Left ventricle myocardium inferior (tissue), 1 donor: ENCODE results near the gene FBLN2. TPM values are rescaled to one million over a fixed set of nuclear protein-coding genes. Genes with fewer than 3 reads are reported as not detected.

Experiments used
- DNase-seq: peaks from one replicate; pipeline ENCODE4 v3.0.0-alpha.2; 2020
- H3K27ac ChIP-seq: fragments of 200-600 bp; replicated peaks from 2 replicates; pipeline ENCODE4 v1.8.0; 2021
- H3K27me3 ChIP-seq: fragments of 200-600 bp; 2 replicates; pipeline ENCODE4 v1.8.0; 2021; ENCODE audit warnings: low read depth
- H3K36me3 ChIP-seq: fragments of 200-600 bp; 2 replicates; pipeline ENCODE4 v1.8.0; 2021
- H3K4me1 ChIP-seq: fragments of 200-600 bp; 2 replicates; pipeline ENCODE4 v1.8.0; 2021
- H3K4me3 ChIP-seq: fragments of 200-600 bp; 2 replicates; pipeline ENCODE4 v1.8.0; 2021; ENCODE audit warnings: mild to moderate bottlenecking, moderate library complexity
- H3K9me3 ChIP-seq: fragments of 200-600 bp; replicated peaks from 2 replicates; pipeline ENCODE4 v1.8.0; 2021
- CTCF ChIP-seq: fragments of 200-600 bp; IDR thresholded peaks from 2 replicates; pipeline ENCODE4 v1.8.0; 2021; ENCODE audit warnings: antibody characterized with exemption, mild to moderate bottlenecking, borderline replicate concordance
- intact Hi-C: fragments of 100-400 bp; cut with micrococcal nuclease; formaldehyde crosslinking; loops from one replicate; pipeline ENCODE4 v1.11.0; 2022
- total RNA-seq: library from RNA; stranded (reverse); fragmentation: NEBNext Ultra II Directional; extraction: Animal tissue kit (Norgen Biotek cat#: 25700); gene quantifications from one replicate; pipeline ENCODE4 v1.2.1, GENCODE V29; 2021
- donor health status: DM: no; HTN: yes; CAD: no; lungs with severe emphysema.

The FBLN2 gene
- total RNA-seq, 1 donor from 2014 or later, result 56.7 TPM

- Histone ChIP-seq H3K36me3 (no peaks in the 10 kb centered on the region), H3K27ac (no peak overlapping the region), H3K9me3 (peaks cover 5% of the 10 kb centered on the region), H3K4me3 (no peak overlapping the region), H3K4me1 (no peaks in the 10 kb centered on the region), H3K27me3 (peaks cover 93% of the 10 kb centered on the region)
- DNase-seq, result no peak
- no peak for TF ChIP-seq CTCF
- intact Hi-C loops, result no loop called here
Measured at GRCh38 chr3:13673207-13673606, 124.3 kb downstream of the FBLN2 start.

GRCh38 chr3:13674538-13675185 is 125.7 kb downstream of the FBLN2 start:
- H3K4me1 ChIP-seq, result no peaks in the 10 kb centered on the region
- intact Hi-C loops, result no loop called here
- DNase-seq, result no peak
- H3K27me3 ChIP-seq, result peaks cover 90% of the 10 kb centered on the region
- H3K27ac ChIP-seq, result no peak overlapping the region
- TF ChIP-seq CTCF, result no peak
- H3K36me3 ChIP-seq, result no peaks in the 10 kb centered on the region
- peaks cover 5% of the 10 kb centered on the region for H3K9me3 ChIP-seq
- no peak overlapping the region for H3K4me3 ChIP-seq

- DNase-seq, result no peak
- Histone ChIP-seq H3K9me3 (peaks cover 5% of the 10 kb centered on the region), H3K36me3 (no peaks in the 10 kb centered on the region), H3K4me1 (no peaks in the 10 kb centered on the region), H3K27me3 (peaks cover 89% of the 10 kb centered on the region), H3K4me3 (no peak overlapping the region), H3K27ac (no peak overlapping the region)
- intact Hi-C loops, result no loop called here
- TF ChIP-seq CTCF, result no peak
Measured at GRCh38 chr3:13676356-13677017, 127.6 kb downstream of the FBLN2 start.

GRCh38 chr3:13677272-13677671 is 128.3 kb downstream of the FBLN2 start:
- no peaks in the 10 kb centered on the region for H3K36me3 ChIP-seq
- intact Hi-C loops, result no loop called here
- H3K27me3 ChIP-seq, result peaks cover 87% of the 10 kb centered on the region
- H3K4me3 ChIP-seq, result no peak overlapping the region
- no peaks in the 10 kb centered on the region for H3K4me1 ChIP-seq
- DNase-seq, result no peak
- H3K27ac ChIP-seq, result no peak overlapping the region
- TF ChIP-seq CTCF, result no peak
- peaks cover 5% of the 10 kb centered on the region for H3K9me3 ChIP-seq

- no peaks in the 10 kb centered on the region for H3K9me3 ChIP-seq
- intact Hi-C loops, result no loop called here
- DNase-seq, result no peak
- H3K27ac ChIP-seq, result no peak overlapping the region
- TF ChIP-seq CTCF, result no peak
- no peak overlapping the region for H3K4me3 ChIP-seq
- H3K4me1 ChIP-seq, result no peaks in the 10 kb centered on the region
- peaks cover 90% of the 10 kb centered on the region for H3K27me3 ChIP-seq
- no peaks in the 10 kb centered on the region for H3K36me3 ChIP-seq
Measured at GRCh38 chr3:13681931-13682330, 133.0 kb downstream of the FBLN2 start.
